IMR-90 (cell line): Measurements from ENCODE around the gene JMJD7. TPM values are rescaled to one million over a fixed set of nuclear protein-coding genes. Genes with fewer than 3 reads are reported as not detected.

ENCODE experiments used
- ATAC-seq: fragments of 200-7000 bp; cut with Tn5 transposase; 2 replicates; pipeline ENCODE4 v1.9.1; 2020; ENCODE audit warnings: low read depth, mild to moderate bottlenecking, moderate library complexity
- BruUV-seq: library from RNA; stranded (reverse); fragments of 400-500 nt; replicated peaks from 2 replicates; lab custom pipeline; 2021; lab: Mats Ljungman, UMichigan
- CTCF ChIA-PET: fragments of 300-600 bp; formaldehyde crosslinking; extraction: SDS; loops from one replicate; lab custom pipeline; 2021; ENCODE audit warnings: antibody characterized with exemption; lab: Yijun Ruan, JAX
- POLR2A ChIA-PET: fragments of 300-600 bp; sonication (Branson Sonifier 250); formaldehyde crosslinking; loops from one replicate; lab custom pipeline; 2022; ENCODE audit warnings: antibody characterized with exemption; ENCODE audit not compliant: unreplicated experiment; lab: Charles Lee
- DNase-seq: peaks from one replicate; pipeline ENCODE4 v3.0.0; 2013
- H2AFZ ChIP-seq: replicated peaks from 2 replicates; pipeline ENCODE3; 2013; ENCODE audit warnings: low read length, mild to moderate bottlenecking; ENCODE audit not compliant: poor library complexity
- H2AK5ac ChIP-seq: 2 replicates; pipeline ENCODE4 v1.6.1; 2013; ENCODE audit warnings: low read depth, low read length, inconsistent platforms
- H2AK9ac ChIP-seq: replicated peaks from 2 replicates; pipeline ENCODE3; 2013; ENCODE audit warnings: mild to moderate bottlenecking, low read depth, low read length, moderate library complexity; ENCODE audit not compliant: poor library complexity
- H2BK120ac ChIP-seq: 2 replicates; pipeline ENCODE4 v1.6.1; 2013; ENCODE audit warnings: low read depth, low read length, inconsistent platforms
- H2BK15ac ChIP-seq: 3 replicates; pipeline ENCODE4 v1.6.1; 2013; ENCODE audit warnings: low read depth, low read length, inconsistent platforms
- H2BK20ac ChIP-seq: 2 replicates; pipeline ENCODE4 v1.6.1; 2013; ENCODE audit warnings: low read depth, mild to moderate bottlenecking, inconsistent platforms, low read length, moderate library complexity
- H2BK5ac ChIP-seq: 2 replicates; pipeline ENCODE4 v1.6.1; 2013; ENCODE audit warnings: mild to moderate bottlenecking, low read depth, low read length, inconsistent platforms; ENCODE audit not compliant: poor library complexity, severe bottlenecking
- H3K14ac ChIP-seq: replicated peaks from 2 replicates; pipeline ENCODE4 v1.6.1; 2013; ENCODE audit warnings: low read depth, low read length, inconsistent platforms
- H3K18ac ChIP-seq: 2 replicates; pipeline ENCODE4 v1.6.1; 2013; ENCODE audit warnings: low read depth, low read length, control low read depth
- H3K23ac ChIP-seq: 2 replicates; pipeline ENCODE4 v1.6.1; 2013; ENCODE audit warnings: low read depth, low read length, inconsistent platforms
- H3K27ac ChIP-seq: 2 replicates; pipeline ENCODE4 v1.5.1; 2013; ENCODE audit warnings: mild to moderate bottlenecking, control low read depth, low read length; ENCODE audit not compliant: insufficient read depth
- H3K27me3 ChIP-seq: 2 replicates; pipeline ENCODE4 v1.6.1; 2013; ENCODE audit warnings: low read length; ENCODE audit not compliant: control insufficient read depth, insufficient read depth
- H3K36me3 ChIP-seq: 2 replicates; pipeline ENCODE4 v1.6.1; 2013; ENCODE audit warnings: low read length, mixed read lengths; ENCODE audit not compliant: control insufficient read depth, insufficient read depth
- H3K4ac ChIP-seq: 2 replicates; pipeline ENCODE4 v1.6.1; 2013; ENCODE audit warnings: low read depth, low read length, inconsistent platforms
- H3K4me1 ChIP-seq: 2 replicates; pipeline ENCODE4 v1.6.1; 2013; ENCODE audit warnings: low read length, mixed read lengths; ENCODE audit not compliant: control insufficient read depth, insufficient read depth
- H3K4me2 ChIP-seq: 2 replicates; pipeline ENCODE4 v1.6.1; 2013; ENCODE audit warnings: low read depth, mild to moderate bottlenecking, control low read depth, low read length, moderate library complexity
- H3K4me3 ChIP-seq: 2 replicates; pipeline ENCODE4 v1.5.1; 2013; ENCODE audit warnings: low read depth, mild to moderate bottlenecking, control low read depth, low read length, moderate library complexity; ENCODE audit not compliant: insufficient read depth
- H3K56ac ChIP-seq: 2 replicates; pipeline ENCODE4 v1.6.1; 2013; ENCODE audit warnings: low read length, inconsistent platforms; ENCODE audit not compliant: insufficient read depth; ENCODE audit errors: extremely low read depth
- H3K79me1 ChIP-seq, 2 experiments: 2 replicates each; pipeline ENCODE4 v1.6.1; 2013; ENCODE audit warnings: low read length in 2 of 2, inconsistent platforms in 1 of 2, low read depth in 1 of 2
- H3K9ac ChIP-seq: 2 replicates; pipeline ENCODE4 v1.6.1; 2013; ENCODE audit warnings: low read depth, low read length, control low read depth
- H3K9me1 ChIP-seq: 2 replicates; pipeline ENCODE4 v1.6.1; 2013; ENCODE audit warnings: low read length, inconsistent platforms; ENCODE audit not compliant: insufficient read depth
- H3K9me3 ChIP-seq: 2 replicates; pipeline ENCODE4 v1.6.1; 2013; ENCODE audit warnings: low read length; ENCODE audit not compliant: control insufficient read depth, insufficient read depth
- H4K20me1 ChIP-seq: 2 replicates; pipeline ENCODE4 v1.6.1; 2013; ENCODE audit warnings: low read length, inconsistent platforms; ENCODE audit not compliant: insufficient read depth
- H4K5ac ChIP-seq: 2 replicates; pipeline ENCODE4 v1.6.1; 2013; ENCODE audit warnings: mild to moderate bottlenecking, low read depth, low read length, control low read depth
- H4K8ac ChIP-seq, 2 experiments: 2 replicates each; pipeline ENCODE4 v1.6.1; 2013; ENCODE audit warnings: low read depth in 2 of 2, low read length in 2 of 2, control low read depth in 1 of 2, inconsistent platforms in 1 of 2
- H4K91ac ChIP-seq: 2 replicates; pipeline ENCODE4 v1.6.1; 2013; ENCODE audit warnings: low read depth, low read length, inconsistent platforms; ENCODE audit not compliant: insufficient read depth
- BHLHE40 ChIP-seq: fragments of 150-350 bp; IDR thresholded peaks from 2 replicates; pipeline ENCODE4 v1.6.1; 2016; ENCODE audit warnings: mild to moderate bottlenecking, low read depth, low read length
- CHD1 ChIP-seq: IDR thresholded peaks from 2 replicates; pipeline ENCODE4 v1.6.1; 2012; ENCODE audit warnings: low read depth, low read length, improper control_type of control experiment
- FOS ChIP-seq: fragments of 150-350 bp; IDR thresholded peaks from 2 replicates; pipeline ENCODE4 v1.6.1; 2016; ENCODE audit warnings: low read depth, low read length
- MAFK ChIP-seq: IDR thresholded peaks from 2 replicates; pipeline ENCODE4 v1.6.1; 2012; ENCODE audit warnings: low read depth, low read length, improper control_type of control experiment
- MAZ ChIP-seq: IDR thresholded peaks from 2 replicates; pipeline ENCODE4 v1.6.1; 2012; ENCODE audit warnings: low read depth, mild to moderate bottlenecking, low read length, improper control_type of control experiment, moderate library complexity, borderline replicate concordance
- MXI1 ChIP-seq: IDR thresholded peaks from 2 replicates; pipeline ENCODE4 v1.6.1; 2012; ENCODE audit warnings: low read depth, mild to moderate bottlenecking, low read length, moderate library complexity, borderline replicate concordance
- NFE2L2 ChIP-seq: fragments of 150-350 bp; IDR thresholded peaks from 2 replicates; pipeline ENCODE4 v1.6.1; 2016; ENCODE audit warnings: low read depth, mild to moderate bottlenecking, low read length
- POLR2A ChIP-seq: IDR thresholded peaks from 2 replicates; pipeline ENCODE4 v1.6.1; 2012; ENCODE audit warnings: mild to moderate bottlenecking, low read depth, low read length
- RAD21 ChIP-seq: IDR thresholded peaks from 2 replicates; pipeline ENCODE4 v1.6.1; 2012; ENCODE audit warnings: low read length, improper control_type of control experiment
- RCOR1 ChIP-seq: IDR thresholded peaks from 2 replicates; pipeline ENCODE4 v1.6.1; 2012; ENCODE audit warnings: mild to moderate bottlenecking, low read length, improper control_type of control experiment; ENCODE audit not compliant: insufficient replicate concordance
- RFX5 ChIP-seq: IDR thresholded peaks from 2 replicates; pipeline ENCODE4 v1.8.0; 2012; ENCODE audit warnings: low read depth, mild to moderate bottlenecking, low read length, moderate library complexity
- SMC3 ChIP-seq: fragments of 150-350 bp; IDR thresholded peaks from 2 replicates; pipeline ENCODE4 v1.6.1; 2016; ENCODE audit warnings: low read depth, mild to moderate bottlenecking, antibody characterized with exemption, low read length, moderate library complexity
- WGBS, 2 experiments: methylation state at CpG; one replicate each; pipeline versions ENCODE4 v1.1.5 to v1.1.7; 2013; ENCODE audit warnings: missing lambda C conversion rate in 2 of 2; ENCODE audit not compliant: insufficient read length in 1 of 2; ENCODE audit errors: extremely low coverage in 2 of 2; 5-methylcytosine and 5-hydroxymethylcytosine counted together
- dilution Hi-C: fragments of 300-500 bp; cut with HindIII; formaldehyde crosslinking; loops from one replicate; pipeline ENCODE4 v1.14.3; 2018; ENCODE audit warnings: low sequenced_read_pairs; ENCODE audit not compliant: unreplicated experiment
- in situ Hi-C: fragments of 300-500 bp; cut with MboI; formaldehyde crosslinking; loops from 3 replicates; pipeline ENCODE4 v1.14.3; 2019; ENCODE audit warnings: low sequenced_read_pairs, inconsistent platforms, mixed read lengths
- intact Hi-C: fragments of 100-400 bp; cut with micrococcal nuclease; formaldehyde crosslinking; loops from 2 replicates; pipeline ENCODE4 v1.10.0; 2022
- polyA plus RNA-seq, 3 experiments: library from polyadenylated mRNA; depleted of rRNA; stranded (reverse); fragments of >200 nt; gene quantifications; 2 replicates each; pipeline ENCODE4 v1.2.3, GENCODE V29; 2012; ENCODE audit warnings: low replicate concordance in 1 of 3
- total RNA-seq: library from RNA; depleted of rRNA; stranded (reverse); fragments of >200 nt; gene quantifications from 2 replicates; pipeline ENCODE4 v1.2.3, GENCODE V29; 2012
- TF ChIP-seq, protein P1 (sequence below): conservative IDR thresholded peaks from 2 replicates; pipeline ENCODE4 v1.5.1; 2012; ENCODE audit warnings: mild to moderate bottlenecking, low read depth, low read length, improper control_type of control experiment
- TF ChIP-seq, protein P2 (sequence below): fragments of 150-350 bp; IDR thresholded peaks from 2 replicates; pipeline ENCODE4 v1.6.1; 2017; ENCODE audit warnings: mild to moderate bottlenecking, antibody characterized with exemption, low read length, low read depth
- TF ChIP-seq, protein P3 (sequence below): fragments of 150-350 bp; IDR thresholded peaks from 2 replicates; pipeline ENCODE4 v1.6.1; 2016; ENCODE audit warnings: low read depth, mild to moderate bottlenecking, low read length, moderate library complexity, borderline replicate concordance

JMJD7 gene
- total and polyA plus RNA-seq, 2 of the 4 experiments (the other 2 are of a cell fraction) = 5.0 to 6.3 TPM

DNA sequence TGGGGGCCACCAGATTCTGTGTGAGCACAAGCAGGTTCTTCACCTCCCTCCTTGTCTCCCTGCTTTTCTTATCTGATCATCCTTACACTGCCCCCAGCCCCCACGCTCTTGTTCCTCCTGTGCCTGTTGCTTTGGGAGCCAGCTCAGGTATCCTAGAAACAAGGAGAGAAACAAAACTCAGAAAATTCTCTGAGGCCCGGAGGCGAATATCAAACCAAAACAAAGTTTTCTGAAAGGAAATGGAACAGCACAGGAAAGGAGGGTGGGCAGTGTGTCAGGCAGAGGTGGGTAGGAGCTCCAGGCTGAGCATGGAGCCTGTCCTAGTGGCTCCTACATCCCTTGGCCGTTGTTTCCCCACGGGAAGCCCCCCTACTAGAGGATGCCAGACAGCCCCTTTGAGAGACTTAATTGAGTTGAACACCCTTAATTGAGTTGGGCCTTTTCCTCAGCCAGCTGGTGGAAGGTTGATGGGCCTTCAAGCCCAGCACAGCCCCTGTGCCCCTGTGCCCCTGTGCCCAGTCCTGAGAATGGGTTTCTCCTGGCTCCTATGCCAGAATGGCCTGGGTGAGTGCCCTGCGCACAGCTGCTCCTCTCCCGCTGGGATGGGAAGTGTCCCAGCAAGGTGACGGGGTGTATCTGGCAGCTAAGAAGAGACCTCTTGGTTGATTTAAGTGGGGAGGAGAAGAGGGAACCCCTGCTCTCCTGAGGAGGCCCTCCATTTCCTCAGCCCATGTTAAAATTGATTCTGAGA is 22.8 kb upstream of the JMJD7 start:
- DNase-seq (no peak), ATAC-seq (no peak)
- ChIA-PET POLR2A (no interaction called here), CTCF (interaction anchor here (0.6 kb wide), 1 partner anchor 32 kb away, joined by 4 read pairs; no protein-coding TSS in a partner anchor)
- dilution Hi-C loops = no loop called here
- no peak overlapping the region for H2AK5ac ChIP-seq
- peaks cover 30 to 73% of the 10 kb centered on the region in 2 experiments for H3K79me1 ChIP-seq
- in situ Hi-C loops = no loop called here
- peak overlapping the region; percentile 46 for H2AK9ac ChIP-seq
- no peak overlapping the region for H2BK120ac ChIP-seq
- no peak overlapping the region for H3K14ac ChIP-seq
- H2BK5ac ChIP-seq = no peak overlapping the region
- H4K20me1 ChIP-seq = 0 out of 2 replicates have a peak, but pooled peaks cover 3% of the 10 kb centered on the region
- no peak overlapping the region for H3K4ac ChIP-seq
- no peak overlapping the region for H3K56ac ChIP-seq
- H4K91ac ChIP-seq = no peak overlapping the region
- no peak overlapping the region for H4K5ac ChIP-seq
- no peak overlapping the region for H2BK20ac ChIP-seq
- no TSS peak for BruUV-seq
- intact Hi-C loops = no loop called here
- peak overlapping the region; percentile 52; the same call in 1 of the 2 replicates for H3K23ac ChIP-seq
- H2AFZ ChIP-seq = no peak overlapping the region
- WGBS, 2 experiments = 100% methylated on average over 2 of the region's 8 CpGs; no CpG with 5 or more reads in 1 of the 2 experiments
- no peak overlapping the region for H4K8ac ChIP-seq
- H3K4me2 ChIP-seq = no peak overlapping the region
- no peak overlapping the region for H3K18ac ChIP-seq
- H3K4me3 ChIP-seq = no peak overlapping the region
- peaks cover 6% of the 10 kb centered on the region; the same call in 1 of the 2 replicates for H3K36me3 ChIP-seq
- peaks cover 3% of the 10 kb centered on the region for H3K4me1 ChIP-seq
- peaks cover 24% of the 10 kb centered on the region for H3K9me1 ChIP-seq
- no peak overlapping the region for H3K27ac ChIP-seq
- H2BK15ac ChIP-seq = no peak overlapping the region
- no peaks in the 10 kb centered on the region for H3K27me3 ChIP-seq
- no peak overlapping the region for H3K9ac ChIP-seq
- H3K9me3 ChIP-seq = no peaks in the 10 kb centered on the region
- TF ChIP-seq MAZ (no peak), BHLHE40 (no peak), SMC3 (no peak), MAFK (no peak), RFX5 (no peak), POLR2A (no peak), NFE2L2 (no peak), RCOR1 (no peak), RAD21 (no peak), MXI1 (no peak), FOS (no peak), CHD1 (no peak)
- TF ChIP-seq, protein P1, sequence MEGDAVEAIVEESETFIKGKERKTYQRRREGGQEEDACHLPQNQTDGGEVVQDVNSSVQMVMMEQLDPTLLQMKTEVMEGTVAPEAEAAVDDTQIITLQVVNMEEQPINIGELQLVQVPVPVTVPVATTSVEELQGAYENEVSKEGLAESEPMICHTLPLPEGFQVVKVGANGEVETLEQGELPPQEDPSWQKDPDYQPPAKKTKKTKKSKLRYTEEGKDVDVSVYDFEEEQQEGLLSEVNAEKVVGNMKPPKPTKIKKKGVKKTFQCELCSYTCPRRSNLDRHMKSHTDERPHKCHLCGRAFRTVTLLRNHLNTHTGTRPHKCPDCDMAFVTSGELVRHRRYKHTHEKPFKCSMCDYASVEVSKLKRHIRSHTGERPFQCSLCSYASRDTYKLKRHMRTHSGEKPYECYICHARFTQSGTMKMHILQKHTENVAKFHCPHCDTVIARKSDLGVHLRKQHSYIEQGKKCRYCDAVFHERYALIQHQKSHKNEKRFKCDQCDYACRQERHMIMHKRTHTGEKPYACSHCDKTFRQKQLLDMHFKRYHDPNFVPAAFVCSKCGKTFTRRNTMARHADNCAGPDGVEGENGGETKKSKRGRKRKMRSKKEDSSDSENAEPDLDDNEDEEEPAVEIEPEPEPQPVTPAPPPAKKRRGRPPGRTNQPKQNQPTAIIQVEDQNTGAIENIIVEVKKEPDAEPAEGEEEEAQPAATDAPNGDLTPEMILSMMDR = no peak
- TF ChIP-seq, protein P2, sequence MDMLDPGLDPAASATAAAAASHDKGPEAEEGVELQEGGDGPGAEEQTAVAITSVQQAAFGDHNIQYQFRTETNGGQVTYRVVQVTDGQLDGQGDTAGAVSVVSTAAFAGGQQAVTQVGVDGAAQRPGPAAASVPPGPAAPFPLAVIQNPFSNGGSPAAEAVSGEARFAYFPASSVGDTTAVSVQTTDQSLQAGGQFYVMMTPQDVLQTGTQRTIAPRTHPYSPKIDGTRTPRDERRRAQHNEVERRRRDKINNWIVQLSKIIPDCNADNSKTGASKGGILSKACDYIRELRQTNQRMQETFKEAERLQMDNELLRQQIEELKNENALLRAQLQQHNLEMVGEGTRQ = no peak
- TF ChIP-seq, protein P3, sequence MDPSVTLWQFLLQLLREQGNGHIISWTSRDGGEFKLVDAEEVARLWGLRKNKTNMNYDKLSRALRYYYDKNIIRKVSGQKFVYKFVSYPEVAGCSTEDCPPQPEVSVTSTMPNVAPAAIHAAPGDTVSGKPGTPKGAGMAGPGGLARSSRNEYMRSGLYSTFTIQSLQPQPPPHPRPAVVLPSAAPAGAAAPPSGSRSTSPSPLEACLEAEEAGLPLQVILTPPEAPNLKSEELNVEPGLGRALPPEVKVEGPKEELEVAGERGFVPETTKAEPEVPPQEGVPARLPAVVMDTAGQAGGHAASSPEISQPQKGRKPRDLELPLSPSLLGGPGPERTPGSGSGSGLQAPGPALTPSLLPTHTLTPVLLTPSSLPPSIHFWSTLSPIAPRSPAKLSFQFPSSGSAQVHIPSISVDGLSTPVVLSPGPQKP = no peak
